Activated CD8-positive, alpha-beta memory T cell treated with anti-CD3 and anti-CD28 coated beads for 24 hours (primary cell): ENCODE data around the gene SERPINE2.
"Not testable (repeated sequence)": the region's sequence is repeated elsewhere in the genome, so short reads cannot be mapped to it uniquely, and the experiment has no call there.

Source experiments
- DNase-seq: peaks from one replicate; pipeline ENCODE4 v3.0.0-alpha.2; 2020

SERPINE2 gene

GRCh38 chr2:224009605-224010315, 29.3 kb downstream of the SERPINE2 start:
- DNase-seq: no peak

- DNase-seq: no peak
Observed at GRCh38 chr2:224008702-224009261, 30.3 kb downstream of the SERPINE2 start.

GRCh38 chr2:224004105-224004695, 34.9 kb downstream of the SERPINE2 start:
- DNase-seq: no peak

- not testable (repeated sequence) for DNase-seq
Observed at GRCh38 chr2:224000662-224001061, 38.4 kb downstream of the SERPINE2 start.

- no peak for DNase-seq
Observed at GRCh38 chr2:223999862-224000261, 39.2 kb downstream of the SERPINE2 start.

GRCh38 chr2:223998948-223999347, 40.1 kb downstream of the SERPINE2 start:
- no peak for DNase-seq

- no peak for DNase-seq
Observed at GRCh38 chr2:223997938-223998337, 41.1 kb downstream of the SERPINE2 start.

GRCh38 chr2:223996391-223996790, 42.7 kb downstream of the SERPINE2 start:
- no peak for DNase-seq

GRCh38 chr2:223995569-223995968, 43.5 kb downstream of the SERPINE2 start:
- DNase-seq: no peak

- no peak for DNase-seq
Observed at GRCh38 chr2:223994562-223995162, 44.4 kb downstream of the SERPINE2 start.

GRCh38 chr2:223993634-223994232, 45.4 kb downstream of the SERPINE2 start:
- DNase-seq: peak; percentile 72

GRCh38 chr2:223991611-223992010, 47.5 kb downstream of the SERPINE2 start:
- DNase-seq: no peak

- no peak for DNase-seq
Observed at GRCh38 chr2:223989856-223990232, 49.2 kb downstream of the SERPINE2 start.

GRCh38 chr2:223989206-223989855, 49.8 kb downstream of the SERPINE2 start:
- DNase-seq: no peak

GRCh38 chr2:223981241-223981640, 57.8 kb downstream of the SERPINE2 start:
- DNase-seq: no peak

- no peak for DNase-seq
Observed at GRCh38 chr2:223980803-223981202, 58.3 kb downstream of the SERPINE2 start.

- DNase-seq: no peak
Observed at GRCh38 chr2:223980397-223980735, 58.7 kb downstream of the SERPINE2 start.

GRCh38 chr2:223979730-223980396, 59.2 kb downstream of the SERPINE2 start:
- no peak for DNase-seq

GRCh38 chr2:223978451-223978850, 60.6 kb downstream of the SERPINE2 start:
- no peak for DNase-seq

GRCh38 chr2:223976635-223977226, 62.4 kb downstream of the SERPINE2 start:
- DNase-seq: no peak

GRCh38 chr2:223973606-223974005, 65.5 kb downstream of the SERPINE2 start:
- no peak for DNase-seq

- no peak for DNase-seq
Observed at GRCh38 chr2:223972656-223973102, 66.4 kb downstream of the SERPINE2 start.
